Activated T-cell treated with anti-CD3 and anti-CD28 coated beads for 4 hours (primary cell): Measurements from ENCODE around the gene DOCK11.
"Not testable (repeated sequence)": the region's sequence is repeated elsewhere in the genome, so short reads cannot be mapped to it uniquely, and the experiment has no call there.

ENCODE experiments used
- DNase-seq: peaks from one replicate; pipeline ENCODE4 v3.0.0-alpha.2; 2020

Gene DOCK11

DNA sequence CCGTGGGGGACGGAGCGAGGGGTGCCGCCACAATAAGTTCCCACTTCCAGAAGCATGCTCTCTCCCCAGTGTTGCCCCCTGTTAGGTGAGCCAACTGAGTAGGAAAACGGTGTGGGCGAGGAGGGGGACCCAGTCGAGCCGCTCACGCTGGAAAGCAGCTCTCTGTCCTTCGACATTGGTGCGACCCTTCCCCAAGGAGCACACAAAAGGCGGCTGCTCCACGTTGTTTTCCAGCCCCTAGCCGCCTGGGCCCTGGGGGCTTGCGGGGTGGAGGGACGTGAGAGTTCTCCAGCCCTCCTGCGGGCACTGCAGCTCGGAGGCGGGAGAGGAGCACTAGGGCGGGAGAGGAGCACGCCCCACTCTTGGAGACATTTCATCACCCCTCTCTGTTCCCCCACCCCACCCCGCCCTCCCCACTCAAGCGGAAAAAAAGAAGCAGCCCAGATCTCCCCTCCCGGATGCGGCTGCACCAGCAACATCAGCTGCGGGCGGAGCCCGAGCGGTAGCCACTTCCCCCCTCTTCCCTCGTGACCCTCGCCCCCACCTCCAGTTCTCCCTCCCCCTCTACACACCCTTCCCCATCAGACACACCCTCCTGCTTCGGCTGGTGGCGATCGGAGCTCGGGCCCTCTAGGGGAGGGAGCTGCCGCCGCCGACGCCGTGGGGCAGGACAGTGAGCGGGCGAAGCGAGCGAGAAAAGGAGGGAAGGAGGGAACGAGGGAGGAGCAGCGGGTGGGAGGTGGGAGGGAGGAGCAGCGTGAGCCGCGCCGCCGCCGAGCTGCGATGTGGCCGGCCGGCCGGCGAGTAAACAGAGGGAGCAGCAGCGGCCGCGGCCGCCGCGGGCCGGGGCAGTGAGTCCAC, at the start of gene DOCK11:
Gene DOCK11, plus strand, starts transcription at position 755 of the 861 bp plus-strand sequence. CDS start 157 bp downstream, outside the sequence.
- DNase-seq, result peak; percentile 61

DNA sequence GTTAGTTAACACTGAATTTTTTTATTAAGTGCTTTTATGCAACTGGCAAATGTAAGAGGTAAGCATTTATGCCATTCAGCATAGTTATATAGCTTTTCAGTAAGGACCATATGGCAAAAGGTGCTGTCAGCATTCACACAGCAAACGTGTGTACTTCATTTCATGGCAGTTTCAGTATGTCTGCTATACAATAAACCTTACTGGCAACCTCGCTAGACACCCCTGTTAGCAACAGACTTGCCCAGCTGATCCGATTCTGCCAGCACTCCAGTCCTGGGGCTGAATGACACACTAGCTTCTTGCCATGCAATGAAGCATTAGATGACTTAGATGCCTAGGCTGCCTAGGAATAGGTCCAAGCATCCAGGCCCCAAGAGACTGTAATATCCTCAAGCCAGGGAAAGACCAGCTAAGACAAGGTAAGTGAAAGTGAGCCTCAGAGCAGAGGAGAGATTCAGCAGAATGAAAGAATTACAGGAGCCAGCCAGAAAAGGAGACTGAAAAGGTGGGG, 47.3 kb upstream of the DOCK11 start:
- DNase-seq, result no peak

DNA sequence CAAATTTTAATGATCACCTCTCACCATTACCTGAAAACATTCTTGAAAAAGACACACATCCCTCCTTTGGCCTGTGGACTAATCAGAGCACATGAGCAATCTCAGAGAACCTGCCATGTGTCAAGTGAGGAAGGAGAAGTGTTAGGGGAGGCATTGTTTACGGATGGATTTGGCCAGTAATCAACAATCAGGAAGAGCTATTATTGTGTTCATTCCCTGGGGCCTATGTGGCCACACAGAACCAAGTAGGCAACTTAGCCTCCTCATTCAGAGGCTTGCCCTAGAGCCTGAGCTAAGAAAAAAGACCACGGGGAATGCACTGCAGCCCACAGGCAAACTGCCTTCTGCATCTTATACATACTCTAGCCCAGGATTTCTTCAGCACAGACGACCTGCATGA, 40.6 kb upstream of the DOCK11 start:
- DNase-seq, result no peak

DNA sequence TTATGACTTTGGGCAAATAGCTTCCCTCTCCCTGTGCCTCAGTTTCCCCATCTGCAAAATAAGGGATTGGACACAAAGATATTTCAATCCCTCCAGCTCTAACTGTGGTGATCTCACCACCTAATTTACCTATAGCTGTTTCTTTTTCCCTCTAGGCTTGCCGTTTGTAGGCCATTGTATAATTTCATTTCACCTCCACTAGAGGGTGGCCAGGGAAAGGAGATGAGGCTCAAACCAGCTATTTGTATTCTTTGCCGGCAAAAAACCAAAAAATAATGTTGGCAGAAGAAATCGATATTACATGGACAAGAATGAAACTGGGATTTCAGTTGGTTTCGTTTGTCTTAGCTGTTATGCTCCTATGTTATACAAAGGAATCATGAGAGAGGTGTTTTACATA, 36.1 kb upstream of the DOCK11 start:
- no peak for DNase-seq

DNA sequence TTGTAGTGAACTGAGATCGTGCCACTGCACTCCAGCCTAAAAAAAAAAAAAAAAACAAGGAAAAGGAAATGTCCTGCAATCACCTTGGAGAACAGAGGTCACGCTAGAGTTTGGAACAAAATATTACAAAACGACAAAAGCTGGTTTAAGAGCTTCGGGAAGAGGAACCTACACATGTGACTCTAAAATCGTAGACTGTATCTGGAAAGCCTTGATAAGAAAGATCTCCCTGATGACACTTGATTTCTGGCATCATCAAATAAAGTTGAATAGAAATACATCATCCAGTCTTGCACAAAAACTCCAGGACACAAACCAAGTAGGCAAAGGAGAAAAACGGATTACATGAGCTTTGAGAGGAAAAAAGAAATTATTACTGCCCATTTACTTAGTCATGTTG, 31.1 kb upstream of the DOCK11 start:
- no peak for DNase-seq

DNA sequence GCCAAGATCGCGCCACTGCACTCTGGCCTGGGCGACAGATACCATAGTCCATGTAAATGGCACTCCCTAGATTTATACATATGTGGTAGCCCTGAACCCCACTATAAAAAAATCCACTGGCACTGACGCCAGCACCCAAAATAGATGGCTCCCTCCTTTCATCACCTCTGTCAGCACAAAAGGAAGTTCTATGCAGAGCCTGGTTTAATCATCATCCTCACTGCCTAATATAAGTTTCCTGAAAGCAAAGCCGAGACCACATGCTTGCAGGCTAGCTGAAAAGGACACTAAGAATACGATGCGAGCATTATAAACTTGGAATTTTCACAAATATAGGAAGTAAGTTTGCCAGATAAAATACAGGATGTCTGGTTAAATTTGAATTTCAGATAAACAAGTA, 27.5 kb upstream of the DOCK11 start:
- DNase-seq, result no peak

DNA sequence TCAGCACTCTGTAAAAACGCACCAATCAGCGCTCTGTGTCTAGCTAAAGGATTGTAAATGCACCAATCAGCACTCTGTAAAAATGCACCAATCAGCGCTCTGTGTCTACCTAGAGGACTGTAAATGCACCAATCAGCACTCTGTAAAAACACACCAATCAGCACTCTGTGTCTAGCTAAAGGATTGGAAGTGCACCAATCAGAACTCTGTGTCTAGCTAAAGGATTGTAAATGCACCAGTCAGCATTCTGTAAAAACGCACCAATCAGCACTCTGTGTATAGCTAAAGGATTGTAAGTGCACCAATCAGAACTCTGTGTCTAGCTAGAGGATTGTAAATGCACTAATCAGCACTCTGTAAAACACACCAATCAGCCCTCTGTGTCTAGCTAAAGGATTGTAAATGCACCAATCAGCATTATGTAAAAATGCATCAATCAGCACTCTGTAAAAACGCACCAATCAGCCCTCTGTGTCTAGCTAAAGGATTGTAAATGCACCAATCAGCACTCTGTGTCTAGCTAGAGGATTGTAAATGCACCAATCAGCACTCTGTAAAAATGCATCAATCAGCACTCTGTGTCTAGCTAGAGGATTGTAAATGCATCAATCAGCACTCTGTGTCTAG, 24.8 kb upstream of the DOCK11 start:
- not testable (repeated sequence) for DNase-seq

DNA sequence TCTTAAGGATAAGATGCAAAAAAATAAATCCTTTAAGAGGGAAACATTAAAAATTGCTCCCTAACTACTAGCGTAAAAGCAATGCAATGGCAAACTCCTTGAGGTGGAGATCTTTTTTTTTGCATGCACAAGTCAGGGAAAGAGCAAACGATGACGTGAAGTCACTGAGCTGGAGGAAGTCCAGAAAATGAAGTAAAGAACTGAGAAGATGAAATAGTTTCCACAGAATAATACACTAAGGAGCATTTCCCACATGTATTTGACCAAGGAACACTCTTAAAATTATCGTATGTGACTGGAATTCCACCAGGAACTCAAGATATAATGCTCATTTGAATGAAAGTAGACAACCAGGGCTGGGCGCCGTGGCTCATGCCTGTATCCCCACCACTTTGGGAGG, 21.0 kb upstream of the DOCK11 start:
- no peak for DNase-seq

DNA sequence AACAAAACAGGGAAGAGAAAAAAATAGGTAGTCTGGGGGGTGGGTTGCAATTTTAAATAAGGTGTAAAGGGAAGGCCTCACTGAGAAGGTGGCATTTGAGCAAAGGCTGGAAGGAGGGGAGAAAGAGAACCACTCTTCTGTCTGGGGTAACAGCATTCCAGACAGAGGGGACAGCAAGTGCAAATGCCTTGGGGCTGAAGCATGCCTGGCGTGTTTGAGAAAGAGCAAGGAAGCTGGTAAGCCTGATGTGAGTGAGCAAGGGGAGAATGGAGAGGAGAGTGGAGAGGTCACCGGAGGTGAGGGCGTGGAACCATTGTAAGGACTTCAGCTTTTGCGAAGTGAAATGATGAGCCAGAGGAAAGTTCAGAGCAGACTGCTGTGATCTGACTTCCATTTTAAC, 19.7 kb upstream of the DOCK11 start:
- DNase-seq, result no peak

DNA sequence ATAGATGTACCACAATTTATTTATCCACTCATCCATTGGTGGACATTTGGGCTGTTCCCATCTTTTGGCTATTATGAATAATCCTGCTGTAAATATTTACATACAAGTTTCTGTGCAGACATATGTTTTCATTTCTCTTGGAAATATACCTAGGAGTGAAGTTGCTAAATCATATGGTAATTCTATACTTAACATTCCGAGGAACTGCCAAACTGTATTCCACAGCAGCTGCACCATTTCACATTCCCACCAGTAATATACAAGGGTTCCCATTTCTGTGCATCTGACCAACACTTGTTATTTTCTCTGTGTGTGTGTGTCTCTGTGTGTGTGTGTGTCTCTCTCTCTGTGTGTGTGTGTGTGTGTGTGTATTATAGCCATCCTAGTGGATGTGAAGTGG, 15.4 kb upstream of the DOCK11 start:
- no peak for DNase-seq

DNA sequence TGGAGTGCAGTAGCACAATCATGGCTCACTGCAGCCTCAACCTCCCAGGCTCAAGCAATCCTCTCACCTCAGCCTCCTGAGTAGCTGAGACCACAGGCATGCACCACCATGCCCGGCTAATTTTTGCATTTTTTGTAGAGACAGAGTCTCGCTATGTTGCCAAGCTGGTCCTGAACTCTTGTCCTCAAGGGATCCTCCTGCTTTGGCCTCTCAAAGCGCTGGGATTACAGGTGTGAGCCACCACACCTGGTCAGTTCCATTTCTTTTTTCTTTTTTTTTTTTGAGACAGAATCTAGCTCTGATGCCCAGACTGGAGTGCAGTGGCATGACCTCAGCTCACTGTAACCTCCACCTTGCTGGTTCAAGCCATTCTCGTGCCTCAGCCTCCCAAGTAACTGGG, 13.2 kb upstream of the DOCK11 start:
- not testable (repeated sequence) for DNase-seq

DNA sequence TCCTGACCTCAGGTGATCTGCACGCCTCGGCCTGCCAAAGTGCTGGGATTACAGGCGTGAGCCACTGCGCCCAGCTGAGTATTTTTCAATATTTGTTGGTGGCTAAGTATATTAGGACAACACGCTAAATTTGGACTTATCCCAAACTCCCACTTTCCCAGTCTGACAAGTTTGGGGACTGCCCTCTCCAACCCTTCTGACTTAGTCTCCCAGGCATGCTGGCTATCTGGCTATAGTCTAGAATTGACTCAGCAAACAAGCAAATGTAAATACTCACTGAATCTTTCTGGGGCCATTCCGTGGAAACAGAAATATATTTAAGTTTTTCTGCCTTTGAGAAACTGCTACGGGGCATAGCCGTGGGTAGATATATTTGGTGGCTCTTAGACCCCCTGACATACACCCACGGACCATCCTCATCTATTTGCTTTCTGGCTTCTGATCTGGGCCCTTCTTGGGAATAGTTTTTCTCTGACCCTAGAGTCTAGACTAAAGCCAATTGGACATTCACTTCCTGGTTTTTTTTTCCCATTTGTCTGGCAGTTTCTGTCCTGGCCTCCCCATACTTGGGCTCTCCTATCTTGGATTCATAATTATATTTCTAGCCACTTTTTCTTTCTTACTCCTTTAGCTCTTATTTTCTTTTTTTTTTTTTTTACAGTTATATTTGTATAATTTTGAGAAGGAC, 11.3 kb upstream of the DOCK11 start:
- DNase-seq, result no peak

DNA sequence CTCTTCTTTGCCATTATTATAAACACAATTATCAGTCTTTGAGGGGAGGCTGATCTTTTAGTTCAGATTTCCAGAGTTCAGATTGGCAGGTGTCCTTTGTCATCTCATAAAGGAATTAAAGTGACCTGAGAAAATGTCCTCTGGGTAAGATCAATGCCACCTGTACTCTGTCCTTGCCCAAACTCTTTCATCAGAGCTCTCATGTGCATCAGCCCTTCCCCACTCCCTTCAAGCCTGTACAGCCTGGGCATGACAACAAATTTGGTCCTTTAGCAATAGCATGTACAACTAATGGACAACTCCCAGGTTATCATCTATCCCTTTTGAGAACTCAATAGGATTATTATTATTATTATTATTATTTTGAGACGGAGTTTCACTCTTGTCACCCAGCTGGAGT, 8.9 kb upstream of the DOCK11 start:
- DNase-seq, result not testable (repeated sequence)

DNA sequence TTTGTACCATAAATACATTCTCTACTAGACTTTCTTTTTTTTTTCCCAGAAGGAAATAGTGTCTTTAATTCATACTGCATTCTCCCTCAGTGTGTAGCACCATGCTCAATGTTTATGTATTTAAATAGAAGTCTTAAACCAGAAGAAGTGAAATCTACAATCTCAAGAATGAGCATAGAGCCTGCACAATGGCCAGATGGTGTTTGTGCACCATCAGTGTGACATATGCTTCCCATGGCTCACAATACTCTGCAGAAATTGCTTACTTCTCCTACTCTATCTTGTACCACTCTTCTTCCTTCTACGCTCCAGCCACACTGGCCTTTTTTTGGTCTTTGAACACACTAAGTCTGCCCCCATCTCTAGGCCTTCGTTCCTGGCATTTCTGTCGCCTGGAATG, 2.6 kb upstream of the DOCK11 start:
- DNase-seq, result no peak

DNA sequence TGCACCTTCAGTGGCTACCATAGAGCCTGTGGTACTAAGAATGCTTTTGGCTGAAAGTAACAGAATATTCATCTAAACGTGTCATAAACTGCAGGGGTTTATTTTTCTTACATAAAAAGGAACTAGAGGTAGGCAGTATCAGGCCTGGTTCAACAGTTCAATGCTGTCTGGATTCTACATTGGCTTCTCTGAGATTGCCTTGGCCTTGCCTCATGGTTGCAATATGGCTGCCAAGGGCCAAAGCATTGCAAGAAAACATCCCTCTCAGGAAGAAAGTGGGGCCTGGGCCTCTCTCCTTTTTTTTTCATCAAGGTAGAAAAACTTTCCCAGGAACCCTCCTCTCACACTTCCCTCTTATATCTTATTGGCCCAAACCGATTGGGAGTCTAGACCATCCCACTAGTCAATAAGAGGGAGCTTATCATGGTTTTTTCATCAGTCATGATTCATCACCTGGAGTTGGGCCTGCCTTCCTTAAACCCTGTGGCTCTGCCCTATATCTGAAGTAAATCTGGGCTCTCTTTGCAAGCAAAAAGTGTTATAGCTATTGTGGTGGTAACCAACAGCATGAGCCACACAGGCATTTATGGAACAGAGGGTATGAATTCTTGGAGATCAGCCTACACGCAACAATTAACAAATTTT, 1.8 kb upstream of the DOCK11 start:
- DNase-seq, result no peak

DNA sequence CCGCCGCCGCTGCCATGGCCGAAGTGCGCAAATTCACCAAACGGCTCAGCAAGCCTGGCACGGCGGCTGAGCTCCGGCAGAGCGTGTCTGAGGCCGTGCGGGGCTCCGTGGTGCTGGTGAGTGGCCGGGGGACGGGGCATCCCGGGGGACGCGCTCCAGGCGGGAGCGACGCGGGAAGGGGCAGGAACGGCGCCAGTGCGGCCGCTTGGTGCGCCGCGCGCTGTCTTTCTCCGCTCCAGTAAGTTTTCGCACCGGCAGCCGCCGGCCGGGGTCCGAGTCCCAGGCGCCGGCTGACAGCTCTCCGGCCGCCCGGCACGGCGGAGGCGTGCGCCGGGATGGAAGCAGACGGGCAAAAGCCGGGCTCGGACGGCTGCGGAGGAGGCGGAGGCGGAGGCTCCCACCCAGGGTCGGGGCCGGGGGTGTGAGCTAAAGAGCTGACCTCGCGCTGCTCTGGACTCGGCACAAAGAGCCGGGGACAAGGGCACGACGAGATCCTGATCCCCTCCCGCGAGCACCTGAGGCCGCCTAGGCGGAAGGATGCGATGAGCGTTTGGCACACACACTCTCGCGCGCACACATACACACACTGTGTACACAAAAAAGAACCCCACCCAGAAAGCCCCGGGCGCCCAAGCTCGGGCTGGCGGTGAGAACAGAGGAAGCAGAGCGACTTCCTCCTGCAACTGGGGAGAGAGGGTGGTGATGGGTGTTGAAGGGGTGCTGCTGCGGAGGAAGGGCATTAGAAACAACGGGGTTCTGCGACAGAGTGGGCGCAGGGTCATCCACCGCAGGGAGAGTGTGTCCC, 545 bp downstream of the DOCK11 start:
- peak; percentile 40 for DNase-seq

DNA sequence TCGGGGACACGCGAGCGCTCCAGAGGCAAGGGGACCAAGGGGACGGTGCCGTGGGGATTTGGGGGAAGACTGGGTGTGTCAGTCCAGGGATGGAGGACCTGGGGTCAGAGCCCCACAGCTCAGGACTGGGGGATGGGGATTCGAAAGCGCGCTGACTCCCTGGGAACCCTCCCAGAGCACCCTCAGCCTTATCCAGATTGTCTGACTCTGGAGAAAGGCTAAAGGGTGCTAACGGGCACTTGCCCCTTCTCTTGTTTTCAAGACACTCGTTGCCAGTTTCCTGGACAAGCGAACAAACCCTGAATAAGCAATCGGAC, 1.1 kb downstream of the DOCK11 start:
- DNase-seq, result no peak

DNA sequence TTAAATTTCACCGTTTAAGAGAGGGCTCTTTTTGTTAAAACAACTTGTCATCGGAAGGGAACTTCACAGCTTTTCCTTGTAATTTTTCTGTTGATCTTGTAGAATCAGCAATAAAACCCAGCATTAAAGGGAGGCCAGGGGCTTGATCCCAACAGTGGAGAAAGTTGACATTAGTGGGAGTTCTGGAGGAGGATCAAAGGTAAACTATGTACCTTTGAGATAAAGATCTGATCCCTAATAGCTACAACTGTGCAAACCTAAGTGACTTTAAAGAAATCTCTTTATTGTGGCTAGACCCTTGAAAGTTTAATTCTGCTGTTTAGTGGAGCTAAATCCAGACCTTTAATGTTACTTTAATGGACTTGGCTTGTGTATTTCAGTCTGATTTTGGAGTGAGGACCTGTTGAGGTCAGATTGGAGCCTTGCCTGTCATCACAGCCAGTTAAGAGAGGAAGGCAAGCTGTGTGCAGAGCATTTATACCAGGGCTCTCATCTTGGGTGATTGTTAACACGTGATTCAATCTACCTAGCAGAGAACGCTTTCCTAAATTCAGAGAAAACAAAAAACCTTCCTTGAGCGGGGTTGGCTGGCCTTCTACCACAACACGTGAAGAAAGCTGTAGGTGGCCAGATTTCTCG, 1.7 kb downstream of the DOCK11 start:
- no peak for DNase-seq

DNA sequence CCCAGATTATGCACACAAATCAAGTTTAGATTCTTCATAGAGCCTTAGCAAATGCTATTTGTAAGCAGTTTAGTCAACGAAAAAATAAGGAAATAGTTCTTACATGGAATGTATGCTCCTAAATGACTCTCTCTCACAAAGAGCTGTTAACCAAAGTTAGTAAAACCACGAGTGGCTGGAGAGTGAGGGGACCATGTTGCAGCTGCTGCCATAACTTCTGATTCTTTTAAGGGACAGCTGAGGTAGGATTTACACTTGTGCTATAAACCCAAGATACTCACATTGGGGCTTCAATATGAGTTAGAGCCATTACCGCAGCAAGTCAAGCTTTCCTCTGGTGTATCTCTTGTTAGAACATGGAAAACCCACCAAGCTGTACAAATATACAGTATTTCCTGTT, 2.7 kb downstream of the DOCK11 start:
- DNase-seq, result no peak

DNA sequence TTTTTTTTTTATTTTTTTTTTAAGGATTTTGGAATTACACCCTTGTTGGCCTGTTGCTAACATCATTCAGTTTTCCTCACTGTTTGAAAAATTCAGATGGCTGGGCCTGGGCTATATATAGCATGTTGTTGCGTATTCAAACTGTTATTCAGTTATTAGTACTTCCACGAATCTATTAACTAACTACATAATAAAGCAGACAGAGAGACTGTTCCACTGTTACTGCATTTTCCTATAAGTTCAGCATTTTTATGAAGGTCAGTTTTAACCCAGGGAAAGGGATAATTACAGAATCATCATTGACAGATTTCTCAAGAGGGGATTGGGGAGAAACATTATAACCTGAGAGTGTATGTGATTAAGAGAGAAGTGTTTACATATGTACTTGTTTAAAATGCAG, 3.1 kb downstream of the DOCK11 start:
- no peak for DNase-seq

DNA sequence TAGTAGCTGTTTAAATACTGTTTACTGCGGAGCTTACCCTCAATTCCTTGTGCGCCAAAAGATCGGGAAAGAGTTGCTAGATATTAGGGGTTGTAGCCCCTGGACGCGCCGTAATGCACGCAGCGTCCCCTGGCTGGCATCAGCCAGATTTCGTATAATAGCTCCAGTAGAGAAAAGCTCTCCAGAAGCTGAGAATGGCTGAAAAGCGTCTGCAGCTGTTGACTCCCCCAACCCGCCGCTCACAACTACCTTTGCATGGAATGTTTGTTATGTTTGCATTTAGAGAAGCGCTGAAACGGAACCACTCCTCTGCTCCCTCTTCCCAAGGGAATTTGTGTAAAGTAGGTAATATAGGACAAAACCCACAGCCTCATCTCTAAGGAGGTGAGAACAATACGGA, 3.7 kb downstream of the DOCK11 start:
- no peak for DNase-seq

DNA sequence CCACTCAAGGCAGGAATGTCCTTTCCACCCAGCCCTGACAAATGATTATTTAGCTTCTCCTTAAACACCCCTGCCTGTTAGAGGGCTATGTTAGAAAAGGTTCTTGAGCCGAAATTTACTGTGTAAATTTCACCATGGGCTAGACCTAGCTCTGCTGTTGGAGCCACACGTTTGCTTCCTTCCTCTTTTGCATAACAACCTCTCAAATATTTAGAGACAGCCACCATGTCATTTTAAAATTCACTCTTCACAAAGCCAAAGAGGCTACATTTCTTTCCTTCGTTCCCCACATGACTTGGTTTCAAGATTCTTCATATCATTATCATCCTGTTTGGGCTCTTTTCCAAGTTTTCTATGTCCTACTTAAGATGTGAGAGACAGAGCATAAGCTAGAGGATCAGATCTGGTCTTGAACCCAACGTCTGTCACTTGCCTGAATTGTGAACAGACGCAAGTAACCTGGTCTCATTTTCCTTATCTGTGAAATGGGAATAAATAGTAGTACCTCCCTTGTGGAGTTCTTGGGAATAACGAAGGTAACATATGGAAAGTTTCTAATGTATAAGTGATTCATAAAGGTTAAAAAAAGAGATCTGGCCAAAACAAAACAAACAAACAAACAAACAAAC, 6.7 kb downstream of the DOCK11 start:
- DNase-seq, result no peak
